ENCODE data around the gene DLK1. TPM values are rescaled to one million over a fixed set of nuclear protein-coding genes. Genes with fewer than 3 reads are reported as not detected.

Gene DLK1
- total and polyA plus RNA-seq, 2 of the 13 experiments (the other 11 are each of a cell fraction or from before 2014, with no cell fraction given): 95.5 to 312 TPM

- TF ChIP-seq TRAFD1 (CRISPR knock-in tag; IDR thresholded peaks at IDR 0.05; ENCODE audit: borderline replicate concordance): no peak
- TF ChIP-seq KLF6 (CRISPR knock-in tag; IDR thresholded peaks at IDR 0.05): peak; percentile 66
- TF ChIP-seq ARNTL (CRISPR knock-in tag; IDR thresholded peaks at IDR 0.05): peak; percentile 83
- no peak for TF ChIP-seq ZNF382 (CRISPR knock-in tag; IDR thresholded peaks at IDR 0.05; ENCODE audit: borderline replicate concordance)
- TF ChIP-seq ZBTB38 (CRISPR knock-in tag; IDR thresholded peaks at IDR 0.05): peak; percentile 95
- TF ChIP-seq NFYC (CRISPR knock-in tag; IDR thresholded peaks at IDR 0.05): peak; percentile 70
- TF ChIP-seq TGIF2 (CRISPR knock-in tag; IDR thresholded peaks at IDR 0.05): 0 out of 2 replicates have a peak, but pooled peaks have one; percentile 78
- peak in 1 of 2 experiments; percentile 77; a peak in 3 of 4 replicates for TF ChIP-seq REST (IDR thresholded peaks at IDR 0.05; ENCODE audit: borderline replicate concordance in 1 of 2, low read depth in 1 of 2, low read length in 2 of 2)
- TF ChIP-seq ZNF367 (CRISPR knock-in tag; IDR thresholded peaks at IDR 0.05; ENCODE audit: borderline replicate concordance): no peak
- peak; percentile 38; the same call in 1 of the 2 replicates for TF ChIP-seq SRF (IDR thresholded peaks at IDR 0.05; ENCODE audit: low read depth, low read length)
- peak; percentile 89; the same call in 1 of the 2 replicates for TF ChIP-seq ZNF124 (CRISPR knock-in tag; IDR thresholded peaks at IDR 0.05)
- TF ChIP-seq CEBPB (IDR thresholded peaks at IDR 0.05; ENCODE audit: borderline replicate concordance, low read depth, low read length): peak; percentile 96
- peak; percentile 74 for TF ChIP-seq SP4 (CRISPR knock-in tag; IDR thresholded peaks at IDR 0.05)
- peak; percentile 84 for TF ChIP-seq POGZ (CRISPR knock-in tag; IDR thresholded peaks at IDR 0.05)
- TF ChIP-seq TAF1 (CRISPR knock-in tag; IDR thresholded peaks at IDR 0.05): no peak
- TF ChIP-seq MTF2 (CRISPR knock-in tag; IDR thresholded peaks at IDR 0.05; ENCODE audit: borderline replicate concordance): no peak
- peak; percentile 61; the same call in 1 of the 2 replicates for TF ChIP-seq CBX5 (CRISPR knock-in tag; IDR thresholded peaks at IDR 0.05; ENCODE audit: borderline replicate concordance)
- no peak for TF ChIP-seq ZNF468 (CRISPR knock-in tag; IDR thresholded peaks at IDR 0.05)
- peak; percentile 87 for TF ChIP-seq ATF2 (CRISPR knock-in tag; IDR thresholded peaks at IDR 0.05)
- TF ChIP-seq ZFAT (CRISPR knock-in tag; conservative IDR thresholded peaks at IDR 0.05): no peak
- peak; percentile 65 for TF ChIP-seq NR2F6 (IDR thresholded peaks at IDR 0.05)
- peak; percentile 82 for TF ChIP-seq NR2F6 (CRISPR knock-in tag; IDR thresholded peaks at IDR 0.05)
- TF ChIP-seq ESRRA (CRISPR knock-in tag; IDR thresholded peaks at IDR 0.05; ENCODE audit: low read depth): peak; percentile 92
Observed at GRCh38 chr14:100750762-100751699, 24.3 kb downstream of the DLK1 start (continued).
